GM10847 (cell line): ENCODE measurements around the gene ADIPOQ.

Experiments
- POLR2A ChIP-seq: IDR thresholded peaks from 2 replicates; pipeline ENCODE4 v1.6.1; 2011; ENCODE audit not compliant: insufficient read length; ENCODE audit errors: extremely low read depth

ADIPOQ gene

DNA sequence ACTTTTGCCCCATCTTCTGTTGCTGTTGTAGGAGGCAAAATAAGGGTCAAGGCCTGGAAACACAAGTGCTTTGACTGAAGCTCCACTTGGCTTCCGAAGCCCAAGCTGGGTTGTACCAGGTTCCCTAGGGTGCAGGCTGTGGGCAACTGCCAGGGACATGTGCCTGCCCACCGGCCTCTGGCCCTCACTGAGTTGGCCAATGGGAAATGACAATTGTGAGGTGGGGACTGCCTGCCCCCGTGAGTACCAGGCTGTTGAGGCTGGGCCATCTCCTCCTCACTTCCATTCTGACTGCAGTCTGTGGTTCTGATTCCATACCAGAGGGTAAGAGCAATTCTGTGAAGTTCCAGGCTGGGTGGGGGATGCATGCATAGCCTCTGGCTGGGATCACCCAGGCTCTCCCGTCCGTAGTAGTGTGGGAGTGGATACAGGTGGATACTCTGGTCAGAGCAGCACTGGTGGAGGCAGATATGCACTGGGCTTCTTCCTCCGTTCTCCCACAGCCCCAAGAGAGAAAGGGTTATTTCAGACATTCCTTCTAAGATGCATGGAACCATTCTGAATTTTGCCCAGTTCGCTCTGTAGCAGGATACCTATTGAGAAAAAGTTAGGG lies at the start of gene ADIPOQ:
ADIPOQ (plus strand) TSS at position 285 of the 613 bp plus-strand sequence. CDS start 10,349 bp downstream, outside the sequence.
- no peak for TF ChIP-seq POLR2A

DNA sequence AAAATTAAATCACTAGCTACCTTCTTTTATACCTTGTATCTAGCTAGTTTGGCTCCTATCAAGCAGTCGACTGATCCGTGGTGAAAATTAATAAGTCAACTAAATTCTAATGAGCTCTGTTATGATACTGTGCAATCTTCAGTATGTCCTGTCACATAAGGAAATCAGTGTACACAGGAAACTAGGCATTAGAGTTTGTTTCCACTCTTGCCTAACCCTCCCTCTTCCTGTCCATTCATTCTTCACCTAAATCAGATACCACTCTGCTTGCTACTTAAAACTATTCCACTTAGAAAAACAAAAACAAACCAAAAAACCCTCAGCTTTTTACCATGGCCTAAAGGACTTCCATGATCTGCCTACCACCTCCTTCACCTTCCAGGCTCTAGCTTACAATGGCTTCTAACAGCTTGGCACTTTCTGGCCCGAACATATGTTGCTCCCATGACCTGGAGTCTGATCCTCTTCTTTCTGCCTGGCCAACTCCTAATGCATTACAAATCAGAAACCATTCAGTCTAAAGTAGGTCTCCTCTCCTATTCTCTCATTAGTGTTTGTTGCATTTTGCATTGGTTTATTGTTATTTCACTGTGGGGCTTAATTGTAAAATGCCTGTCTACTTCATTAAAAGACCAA lies 44.2 kb upstream of the ADIPOQ start:
- TF ChIP-seq POLR2A = no peak

DNA sequence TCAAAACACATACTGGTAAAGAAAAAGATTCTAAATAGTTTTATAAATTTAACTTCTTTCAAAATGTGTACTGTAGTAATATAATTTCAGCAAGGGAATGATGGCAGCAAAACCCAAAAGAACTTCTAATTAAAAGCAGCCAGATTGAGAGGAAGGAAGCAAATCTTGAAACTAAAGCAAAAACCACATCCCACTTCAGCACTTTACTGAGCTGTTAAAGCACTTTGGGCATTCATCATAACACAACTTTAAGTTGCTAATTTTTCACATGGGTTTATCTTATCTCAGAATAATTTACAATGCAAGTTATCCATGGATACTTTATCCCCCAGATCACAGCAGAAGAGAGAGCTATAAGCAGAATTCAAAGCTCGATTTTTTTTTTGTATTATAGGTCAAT lies 42.2 kb upstream of the ADIPOQ start:
- no peak for TF ChIP-seq POLR2A

DNA sequence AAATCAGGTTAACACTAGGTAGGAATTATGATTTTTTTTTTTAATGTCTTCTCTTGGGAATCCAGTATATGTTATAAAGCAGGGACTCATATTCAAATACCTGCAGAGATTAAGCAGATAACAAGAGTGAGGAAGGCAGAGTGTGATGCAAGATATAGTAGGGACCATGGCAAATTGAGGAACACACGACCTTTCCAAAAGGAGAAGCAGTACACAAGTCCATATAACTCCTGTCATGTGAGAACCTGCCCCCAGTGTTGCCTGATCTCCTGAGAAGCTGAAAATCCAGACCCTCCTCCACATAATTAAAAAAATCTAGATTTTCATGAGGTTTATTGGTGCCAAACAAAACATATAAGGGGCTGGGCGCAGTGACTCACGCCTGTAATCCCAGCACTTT lies 39.8 kb upstream of the ADIPOQ start:
- no peak for TF ChIP-seq POLR2A

DNA sequence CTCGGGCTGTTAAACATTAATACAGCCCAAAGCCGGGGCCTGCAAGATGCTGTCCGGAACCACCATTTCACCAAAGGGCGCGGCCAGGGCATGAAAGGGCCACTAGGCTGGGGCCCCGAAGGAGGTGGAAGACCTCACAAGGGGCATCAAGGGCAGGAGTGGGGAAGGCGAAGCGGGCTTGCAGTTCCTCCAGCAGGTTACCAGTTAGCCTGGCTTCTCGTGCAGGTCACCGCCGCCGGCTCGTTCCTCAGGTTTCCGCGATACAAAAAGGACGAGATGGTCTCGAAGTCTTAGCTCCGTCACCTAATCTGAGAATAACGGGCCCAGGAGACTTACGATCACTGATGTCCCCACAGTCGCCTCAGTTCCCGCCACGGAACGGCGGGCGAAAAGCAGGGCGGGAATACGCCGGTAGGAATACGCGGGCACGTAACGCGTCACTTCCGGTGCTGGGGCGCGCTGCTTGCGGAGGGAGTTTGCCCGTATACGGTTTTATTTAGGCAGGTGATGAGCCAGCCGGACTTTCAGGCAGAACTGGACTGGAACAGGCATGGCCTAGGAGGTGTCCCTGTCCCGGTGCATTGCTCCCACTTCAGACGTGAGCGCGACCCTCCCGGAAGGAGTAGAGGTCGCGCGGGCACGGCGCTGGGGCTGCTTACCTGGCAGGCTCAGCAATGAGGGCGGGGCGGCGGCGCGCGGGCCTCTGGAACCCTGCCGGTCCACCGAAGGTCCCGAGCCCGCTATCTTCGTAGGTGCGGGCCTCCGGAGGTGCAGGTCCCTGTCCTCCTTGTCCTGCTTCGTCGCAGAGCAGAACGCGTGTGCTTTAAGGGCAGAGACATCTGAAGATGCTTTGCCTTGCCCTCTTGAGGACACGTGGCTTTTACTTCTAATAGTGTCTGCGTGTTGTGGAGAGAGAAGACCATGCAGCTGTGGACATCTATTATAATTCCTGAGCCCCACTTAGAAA lies 36.1 kb upstream of the ADIPOQ start, which contains the start of gene RFC4:
RFC4 (minus strand) TSS at position 394 of the 967 bp plus-strand sequence. CDS start 1,769 bp downstream, outside the sequence.
- no peak for TF ChIP-seq POLR2A

DNA sequence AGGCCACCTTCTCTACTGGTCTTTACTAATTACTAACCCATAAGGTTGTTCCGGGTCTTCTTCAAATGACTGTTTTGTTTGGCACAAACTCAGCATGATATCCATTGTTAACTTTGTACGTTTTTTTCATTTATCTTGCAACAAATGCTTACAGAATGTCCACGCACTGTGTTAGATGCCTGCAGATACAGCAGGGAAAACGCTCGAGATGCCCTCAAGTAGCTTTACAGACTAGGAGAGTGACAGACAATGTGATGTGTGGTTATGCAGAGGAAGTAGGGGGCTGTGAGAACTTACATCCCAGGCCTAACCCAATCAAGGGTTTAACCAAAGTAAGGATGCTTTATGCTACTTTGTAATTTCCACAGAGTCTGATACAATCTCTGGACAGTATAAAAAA lies 35.3 kb upstream of the ADIPOQ start:
- no peak for TF ChIP-seq POLR2A

DNA sequence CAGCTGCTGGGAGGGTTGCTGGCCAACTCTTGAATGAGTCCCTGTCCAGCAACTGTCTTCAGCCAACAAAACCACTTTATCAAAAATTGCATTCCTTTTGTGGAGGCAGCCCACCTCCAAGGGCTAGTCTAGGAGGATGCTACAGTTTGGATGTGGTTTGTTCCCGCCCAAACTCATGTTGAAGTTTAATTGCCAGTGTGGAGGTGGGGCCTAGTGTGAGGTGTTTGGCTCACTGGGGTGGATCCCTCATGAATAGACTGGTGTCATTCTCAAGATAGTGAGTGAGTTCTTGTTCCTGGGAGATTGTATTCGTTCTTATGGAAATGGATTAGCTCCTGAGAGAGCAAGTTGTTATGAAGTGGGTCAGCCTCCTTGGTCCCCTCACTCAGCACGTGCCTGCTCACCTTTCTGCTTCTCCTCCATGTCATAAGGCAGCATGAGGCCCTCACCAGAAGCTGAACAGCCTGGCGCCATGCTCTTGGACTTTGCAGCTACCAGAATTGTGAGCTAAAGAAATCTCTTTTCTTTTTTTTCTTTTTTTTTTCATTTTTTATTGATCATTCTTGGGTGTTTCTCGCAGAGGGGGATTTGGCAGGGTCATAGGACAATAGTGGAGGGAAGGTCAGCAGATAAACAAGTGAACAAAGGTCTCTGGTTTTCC lies 32.0 kb upstream of the ADIPOQ start:
- TF ChIP-seq POLR2A = no peak

DNA sequence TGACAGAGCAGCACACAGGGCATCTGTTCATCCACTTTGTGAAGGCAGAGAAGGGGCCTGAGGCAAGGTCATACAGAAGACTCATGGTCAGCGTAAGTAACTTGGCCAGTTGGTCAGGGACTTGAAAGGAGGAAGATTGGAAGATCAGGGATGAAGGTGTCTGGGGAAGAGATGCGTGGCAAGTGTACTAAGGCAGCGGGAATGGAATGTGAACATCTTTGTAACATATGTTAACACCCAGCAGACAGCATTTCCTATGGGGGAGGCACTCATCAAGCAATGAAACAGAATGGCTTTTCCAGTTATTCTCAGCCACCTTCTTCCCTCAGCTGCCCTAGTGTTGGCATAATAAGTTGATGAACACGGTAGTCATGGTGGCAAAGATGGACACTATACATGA lies 28.4 kb upstream of the ADIPOQ start:
- TF ChIP-seq POLR2A = no peak

DNA sequence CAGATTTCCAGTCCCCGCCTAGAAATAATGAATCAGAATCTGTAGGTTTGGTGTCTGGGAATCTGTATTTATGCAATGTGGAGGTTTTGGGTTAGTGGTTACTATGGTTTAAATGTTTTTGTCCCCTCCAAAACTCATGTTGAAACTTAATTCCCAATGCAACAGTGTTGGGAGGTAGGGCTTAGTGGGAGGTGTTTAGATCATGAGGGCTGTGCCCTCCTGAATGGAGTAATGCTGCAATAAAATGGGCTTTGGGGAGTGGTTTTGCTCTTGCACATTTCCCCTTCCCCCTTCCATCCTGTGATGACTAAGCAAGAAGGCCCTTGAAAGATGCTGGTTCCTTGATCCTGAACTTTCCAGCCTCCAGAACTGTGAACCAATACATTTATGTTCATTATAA lies 27.1 kb upstream of the ADIPOQ start:
- no peak for TF ChIP-seq POLR2A

DNA sequence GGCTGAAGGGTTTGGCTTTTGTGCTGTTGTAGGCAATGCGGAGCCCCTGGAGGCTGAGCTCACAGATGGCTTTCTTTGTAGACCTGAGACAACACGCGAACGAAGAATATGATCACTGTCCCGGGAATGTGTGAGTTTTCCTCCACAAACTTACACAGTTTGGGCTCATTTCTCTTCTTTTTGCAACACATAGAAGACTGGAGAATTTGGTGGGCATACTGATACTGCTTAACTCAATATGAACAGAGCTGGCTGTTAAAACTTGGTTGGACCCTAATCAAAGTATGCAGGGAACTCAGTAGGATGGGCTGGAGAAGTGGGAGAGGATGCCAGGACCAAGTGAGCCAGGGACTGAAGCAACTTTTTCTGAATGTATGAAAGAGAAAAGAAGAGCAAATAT lies 24.0 kb upstream of the ADIPOQ start:
- TF ChIP-seq POLR2A = no peak

DNA sequence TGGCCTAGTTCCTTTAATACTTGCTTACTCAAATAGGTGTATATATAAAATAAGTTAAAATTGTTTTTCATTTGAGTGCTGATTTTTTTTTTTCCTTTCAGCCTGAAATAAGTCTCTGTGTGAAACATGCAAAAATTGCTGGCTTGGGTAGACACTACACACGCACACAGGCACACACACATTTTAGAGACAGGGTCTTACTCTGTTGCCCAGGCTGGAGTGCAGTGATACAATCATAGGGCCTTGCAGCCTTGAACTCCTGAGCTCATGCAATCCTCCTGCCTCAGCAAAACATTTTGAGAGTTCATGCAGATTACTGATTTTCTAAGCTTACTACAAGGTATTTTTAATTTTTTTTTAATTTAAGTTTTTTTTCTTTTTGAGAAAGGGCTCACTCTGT lies 23.6 kb upstream of the ADIPOQ start:
- no peak for TF ChIP-seq POLR2A

DNA sequence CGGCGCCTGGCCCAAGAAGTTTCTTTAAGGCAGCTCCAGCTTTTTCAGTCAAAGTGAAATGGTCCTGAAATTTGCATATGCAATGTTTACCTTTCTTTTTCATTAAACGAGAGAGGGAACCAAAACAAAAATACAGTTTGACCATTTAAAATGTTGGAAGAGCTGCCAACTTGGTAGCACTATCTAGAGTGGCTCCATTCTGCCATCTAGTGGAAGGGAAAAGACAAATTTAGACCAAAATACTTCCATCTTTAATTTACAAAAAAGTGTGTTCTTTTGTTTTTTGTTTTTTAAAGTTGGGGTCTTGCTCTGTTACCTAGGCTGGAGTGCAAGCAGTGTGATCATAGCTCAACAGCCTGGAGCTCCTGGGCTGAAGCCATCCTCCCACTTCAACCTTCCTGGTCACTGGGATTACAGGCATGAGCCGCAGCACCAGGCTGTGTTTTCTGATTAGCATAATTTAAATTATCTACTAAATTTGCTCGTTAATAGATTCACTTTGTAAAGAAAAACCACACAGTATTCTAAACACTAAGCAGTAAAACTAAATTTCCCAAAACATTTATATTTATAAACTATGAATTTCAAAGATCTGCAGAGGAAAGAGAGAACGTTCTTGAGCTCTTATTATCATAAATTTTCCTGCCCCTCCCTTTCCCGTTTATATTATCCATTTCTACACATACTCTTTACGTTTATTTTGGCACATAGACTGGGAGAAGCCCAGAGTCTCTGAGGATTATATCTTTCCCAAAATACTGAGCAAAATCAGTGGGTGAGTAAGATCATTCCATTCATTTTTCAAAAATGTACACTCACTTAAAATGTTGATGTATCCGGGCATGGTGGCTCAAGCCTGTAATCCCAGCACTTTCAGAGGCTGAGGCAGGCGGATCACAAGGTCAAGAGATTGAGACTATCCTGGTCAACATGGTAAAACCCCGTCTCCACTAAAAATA lies 20.8 kb upstream of the ADIPOQ start:
- TF ChIP-seq POLR2A = no peak

DNA sequence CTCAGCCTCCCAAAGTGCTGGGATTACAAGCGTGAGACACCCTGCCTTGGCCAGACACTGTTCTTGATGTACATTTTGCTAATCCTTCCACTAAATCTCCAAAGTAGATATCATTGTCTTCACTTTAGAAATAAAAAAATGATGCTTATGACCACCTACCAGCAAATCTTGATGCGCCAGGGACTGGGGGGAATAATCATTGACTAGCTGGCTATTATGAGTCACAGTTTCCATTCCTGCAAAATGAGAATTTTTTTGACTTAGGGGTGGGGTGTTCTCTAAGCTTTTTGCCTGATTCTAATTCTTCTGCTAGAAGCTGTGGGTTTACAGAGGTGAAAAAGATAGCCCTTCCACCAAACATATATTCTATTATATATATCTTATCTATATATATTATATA lies 19.1 kb upstream of the ADIPOQ start:
- no peak for TF ChIP-seq POLR2A
